ENCODE results near the gene PTPRA.

PTPRA gene

GRCh38 chr20:2849529-2849928, 23.8 kb upstream of the PTPRA start:
- Histone ChIP-seq H3K27me3 (ENCODE audit: insufficient read depth, low read length) (no peaks in the 10 kb centered on the region), H3K4me1 (ENCODE audit: control insufficient read depth, insufficient read depth, low read length, unreplicated experiment) (peaks cover 7% of the 10 kb centered on the region), H3K4me3 (ENCODE audit: low read depth, low read length) (no peak overlapping the region), H3K36me3 (ENCODE audit: insufficient read depth, low read length) (peaks cover 3% of the 10 kb centered on the region; the same call in 1 of the 2 replicates), H3K27ac (ENCODE audit: low read depth, low read length) (no peak overlapping the region), H2AFZ (ENCODE audit: low read length, unreplicated experiment) (no peak overlapping the region), H3K79me2 (ENCODE audit: control insufficient read depth, insufficient read depth, low read length, unreplicated experiment) (peaks cover 5% of the 10 kb centered on the region)

GRCh38 chr20:2851086-2851485, 22.2 kb upstream of the PTPRA start:
- Histone ChIP-seq H3K4me3 (ENCODE audit: low read depth, low read length) (no peak overlapping the region), H3K27ac (ENCODE audit: low read depth, low read length) (no peak overlapping the region), H3K27me3 (ENCODE audit: insufficient read depth, low read length) (no peaks in the 10 kb centered on the region), H3K4me1 (ENCODE audit: control insufficient read depth, insufficient read depth, low read length, unreplicated experiment) (peaks cover 7% of the 10 kb centered on the region), H2AFZ (ENCODE audit: low read length, unreplicated experiment) (no peak overlapping the region), H3K79me2 (ENCODE audit: control insufficient read depth, insufficient read depth, low read length, unreplicated experiment) (peaks cover 8% of the 10 kb centered on the region), H3K36me3 (ENCODE audit: insufficient read depth, low read length) (peaks cover 3% of the 10 kb centered on the region; the same call in 1 of the 2 replicates)

- Histone ChIP-seq H3K79me2 (ENCODE audit: control insufficient read depth, insufficient read depth, low read length, unreplicated experiment) (peaks cover 3% of the 10 kb centered on the region), H3K27me3 (ENCODE audit: insufficient read depth, low read length) (no peaks in the 10 kb centered on the region), H3K4me1 (ENCODE audit: control insufficient read depth, insufficient read depth, low read length, unreplicated experiment) (peaks cover 9% of the 10 kb centered on the region), H3K4me3 (ENCODE audit: low read depth, low read length) (no peak overlapping the region), H2AFZ (ENCODE audit: low read length, unreplicated experiment) (no peak overlapping the region), H3K36me3 (ENCODE audit: insufficient read depth, low read length) (no peaks in the 10 kb centered on the region; the same call in 1 of the 2 replicates), H3K27ac (ENCODE audit: low read depth, low read length) (no peak overlapping the region)
Measured at GRCh38 chr20:2858591-2858990, 14.7 kb upstream of the PTPRA start.

- no peaks in the 10 kb centered on the region for H3K27me3 ChIP-seq (ENCODE audit: insufficient read depth, low read length)
- no peak overlapping the region for H3K4me3 ChIP-seq (ENCODE audit: low read depth, low read length)
- H3K27ac ChIP-seq (ENCODE audit: low read depth, low read length): no peak overlapping the region
- H3K79me2 ChIP-seq (ENCODE audit: control insufficient read depth, insufficient read depth, low read length, unreplicated experiment): peaks cover 3% of the 10 kb centered on the region
- no peak overlapping the region for H2AFZ ChIP-seq (ENCODE audit: low read length, unreplicated experiment)
- no peaks in the 10 kb centered on the region; the same call in 1 of the 2 replicates for H3K36me3 ChIP-seq (ENCODE audit: insufficient read depth, low read length)
- peaks cover 9% of the 10 kb centered on the region for H3K4me1 ChIP-seq (ENCODE audit: control insufficient read depth, insufficient read depth, low read length, unreplicated experiment)
Measured at GRCh38 chr20:2859330-2860121, 13.8 kb upstream of the PTPRA start.

GRCh38 chr20:2864626-2865025, 8.7 kb upstream of the PTPRA start:
- Histone ChIP-seq H3K27me3 (ENCODE audit: insufficient read depth, low read length) (no peaks in the 10 kb centered on the region), H3K4me1 (ENCODE audit: control insufficient read depth, insufficient read depth, low read length, unreplicated experiment) (peaks cover 22% of the 10 kb centered on the region), H3K27ac (ENCODE audit: low read depth, low read length) (no peak overlapping the region), H3K79me2 (ENCODE audit: control insufficient read depth, insufficient read depth, low read length, unreplicated experiment) (no peaks in the 10 kb centered on the region), H2AFZ (ENCODE audit: low read length, unreplicated experiment) (no peak overlapping the region), H3K36me3 (ENCODE audit: insufficient read depth, low read length) (peaks cover 4% of the 10 kb centered on the region; the same call in 1 of the 2 replicates), H3K4me3 (ENCODE audit: low read depth, low read length) (no peak overlapping the region)

GRCh38 chr20:2865101-2865500, 8.2 kb upstream of the PTPRA start:
- H3K4me3 ChIP-seq (ENCODE audit: low read depth, low read length): no peak overlapping the region
- H3K4me1 ChIP-seq (ENCODE audit: control insufficient read depth, insufficient read depth, low read length, unreplicated experiment): peaks cover 20% of the 10 kb centered on the region
- no peak overlapping the region for H3K27ac ChIP-seq (ENCODE audit: low read depth, low read length)
- peaks cover 4% of the 10 kb centered on the region; the same call in 1 of the 2 replicates for H3K36me3 ChIP-seq (ENCODE audit: insufficient read depth, low read length)
- H2AFZ ChIP-seq (ENCODE audit: low read length, unreplicated experiment): no peak overlapping the region
- no peaks in the 10 kb centered on the region for H3K79me2 ChIP-seq (ENCODE audit: control insufficient read depth, insufficient read depth, low read length, unreplicated experiment)
- H3K27me3 ChIP-seq (ENCODE audit: insufficient read depth, low read length): no peaks in the 10 kb centered on the region

- Histone ChIP-seq H3K4me1 (ENCODE audit: control insufficient read depth, insufficient read depth, low read length, unreplicated experiment) (peaks cover 25% of the 10 kb centered on the region), H3K27me3 (ENCODE audit: insufficient read depth, low read length) (no peaks in the 10 kb centered on the region), H2AFZ (ENCODE audit: low read length, unreplicated experiment) (no peak overlapping the region), H3K79me2 (ENCODE audit: control insufficient read depth, insufficient read depth, low read length, unreplicated experiment) (no peaks in the 10 kb centered on the region), H3K4me3 (ENCODE audit: low read depth, low read length) (no peak overlapping the region), H3K27ac (ENCODE audit: low read depth, low read length) (no peak overlapping the region), H3K36me3 (ENCODE audit: insufficient read depth, low read length) (peaks cover 4% of the 10 kb centered on the region; the same call in 1 of the 2 replicates)
Measured at GRCh38 chr20:2865630-2866029, 7.7 kb upstream of the PTPRA start.

- Histone ChIP-seq H3K36me3 (ENCODE audit: insufficient read depth, low read length) (peaks cover 4% of the 10 kb centered on the region; the same call in 1 of the 2 replicates), H3K27ac (ENCODE audit: low read depth, low read length) (no peak overlapping the region), H3K4me1 (ENCODE audit: control insufficient read depth, insufficient read depth, low read length, unreplicated experiment) (peaks cover 30% of the 10 kb centered on the region), H3K4me3 (ENCODE audit: low read depth, low read length) (no peak overlapping the region), H2AFZ (ENCODE audit: low read length, unreplicated experiment) (no peak overlapping the region), H3K27me3 (ENCODE audit: insufficient read depth, low read length) (no peaks in the 10 kb centered on the region), H3K79me2 (ENCODE audit: control insufficient read depth, insufficient read depth, low read length, unreplicated experiment) (no peaks in the 10 kb centered on the region)
Measured at GRCh38 chr20:2866236-2866635, 7.0 kb upstream of the PTPRA start.

GRCh38 chr20:2867081-2867864, 6.0 kb upstream of the PTPRA start:
- no peak overlapping the region for H3K27ac ChIP-seq (ENCODE audit: low read depth, low read length)
- H3K4me3 ChIP-seq (ENCODE audit: low read depth, low read length): no peak overlapping the region

GRCh38 chr20:2869381-2869780, 3.9 kb upstream of the PTPRA start:
- peaks cover 4% of the 10 kb centered on the region; the same call in 1 of the 2 replicates for H3K36me3 ChIP-seq (ENCODE audit: insufficient read depth, low read length)
- peaks cover 9% of the 10 kb centered on the region for H3K79me2 ChIP-seq (ENCODE audit: control insufficient read depth, insufficient read depth, low read length, unreplicated experiment)
- peaks cover 36% of the 10 kb centered on the region for H3K4me1 ChIP-seq (ENCODE audit: control insufficient read depth, insufficient read depth, low read length, unreplicated experiment)

More at GRCh38 chr20:2867081-2867864, 6.0 kb upstream of the PTPRA start:
- Histone ChIP-seq H3K36me3 (ENCODE audit: insufficient read depth, low read length) (peaks cover 4% of the 10 kb centered on the region; the same call in 1 of the 2 replicates), H2AFZ (ENCODE audit: low read length, unreplicated experiment) (no peak overlapping the region), H3K79me2 (ENCODE audit: control insufficient read depth, insufficient read depth, low read length, unreplicated experiment) (no peaks in the 10 kb centered on the region), H3K4me1 (ENCODE audit: control insufficient read depth, insufficient read depth, low read length, unreplicated experiment) (peaks cover 36% of the 10 kb centered on the region), H3K27me3 (ENCODE audit: insufficient read depth, low read length) (no peaks in the 10 kb centered on the region)

More at GRCh38 chr20:2869381-2869780, 3.9 kb upstream of the PTPRA start:
- H3K27ac ChIP-seq (ENCODE audit: low read depth, low read length): no peak overlapping the region
- H3K4me3 ChIP-seq (ENCODE audit: low read depth, low read length): no peak overlapping the region
- H2AFZ ChIP-seq (ENCODE audit: low read length, unreplicated experiment): no peak overlapping the region
- no peaks in the 10 kb centered on the region for H3K27me3 ChIP-seq (ENCODE audit: insufficient read depth, low read length)

Data from ACC112 (cell line).